Right ventricle myocardium superior (tissue), 1 donor: ENCODE data around the gene INPP4B. TPM values are rescaled to one million over a fixed set of nuclear protein-coding genes. Genes with fewer than 3 reads are reported as not detected.

ENCODE experiments used
- ATAC-seq: fragments of 200-7000 bp; cut with Tn5 transposase; one replicate; pipeline ENCODE4 v1.9.1; 2020; ENCODE audit warnings: mild to moderate bottlenecking; ENCODE audit not compliant: poor library complexity
- DNase-seq: peaks from one replicate; pipeline ENCODE4 v3.0.0-alpha.2; 2020
- intact Hi-C: fragments of 100-400 bp; cut with DNase I; formaldehyde crosslinking; loops from one replicate; pipeline ENCODE4 v1.11.2; 2022
- total RNA-seq: library from RNA; stranded (reverse); fragmentation: NEBNext Ultra II Directional; extraction: Animal tissue kit (Norgen Biotek cat#: 25700); gene quantifications from one replicate; pipeline ENCODE4 v1.2.1, GENCODE V29; 2021
- donor health status: DM: no; HTN: yes; CAD: no; lungs with severe emphysema.

Gene INPP4B
- total RNA-seq, 1 donor from 2014 or later, result 10.7 TPM

DNA sequence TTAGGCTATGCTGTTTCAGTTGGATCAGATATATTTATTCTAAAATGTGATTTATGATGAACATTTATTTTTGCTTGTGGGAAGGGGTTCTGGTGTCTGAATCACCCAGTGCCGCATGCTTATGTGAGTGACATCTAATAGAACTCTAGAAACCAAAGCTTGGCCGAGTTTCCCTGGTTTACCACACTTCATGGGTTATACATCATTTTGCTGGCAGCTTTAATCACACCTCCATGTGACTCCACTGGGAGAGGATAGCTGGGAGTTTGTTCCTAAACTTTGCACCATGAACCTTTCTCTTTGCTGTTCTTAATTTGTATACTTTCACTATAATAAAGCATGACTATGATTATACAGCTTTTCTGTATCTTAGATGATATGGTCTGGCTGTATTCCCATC, 382.9 kb downstream of the INPP4B start:
- DNase-seq, result no peak
- ATAC-seq, result no peak
- intact Hi-C loops, result no loop called here

DNA sequence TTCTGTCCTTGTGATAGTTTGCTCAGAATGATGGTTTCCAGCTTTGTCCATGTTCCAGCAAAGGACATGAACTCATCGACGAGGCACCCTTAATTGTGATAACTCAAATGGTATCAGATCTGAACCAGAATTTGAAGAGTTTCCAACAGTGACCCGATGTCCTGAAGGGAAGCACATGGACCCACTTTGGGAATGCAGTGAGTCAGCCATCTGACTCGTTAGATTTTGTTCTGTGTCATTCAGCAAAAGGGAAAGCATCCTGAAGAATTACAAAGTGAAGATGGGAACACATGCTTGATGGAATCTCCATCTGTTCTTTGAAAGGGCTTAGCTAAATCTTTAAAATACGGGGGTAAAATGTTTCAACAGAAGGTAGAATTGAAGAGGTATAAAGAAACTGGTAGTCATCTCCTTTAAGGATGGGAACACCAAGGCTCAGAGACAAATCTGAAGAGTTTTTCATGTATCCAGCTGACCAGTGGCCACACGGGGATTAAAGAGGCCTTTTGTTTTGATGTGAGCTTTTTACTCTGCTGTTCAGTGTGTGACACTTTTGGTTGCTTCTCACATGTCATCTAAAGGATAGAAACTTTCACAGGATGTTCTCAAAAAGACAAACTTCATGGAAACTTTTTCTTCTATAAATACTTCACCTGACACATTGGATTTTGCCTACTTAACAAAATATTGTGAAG, 393.8 kb downstream of the INPP4B start:
- ATAC-seq (no peak), DNase-seq (no peak)
- intact Hi-C loops, result no loop called here

DNA sequence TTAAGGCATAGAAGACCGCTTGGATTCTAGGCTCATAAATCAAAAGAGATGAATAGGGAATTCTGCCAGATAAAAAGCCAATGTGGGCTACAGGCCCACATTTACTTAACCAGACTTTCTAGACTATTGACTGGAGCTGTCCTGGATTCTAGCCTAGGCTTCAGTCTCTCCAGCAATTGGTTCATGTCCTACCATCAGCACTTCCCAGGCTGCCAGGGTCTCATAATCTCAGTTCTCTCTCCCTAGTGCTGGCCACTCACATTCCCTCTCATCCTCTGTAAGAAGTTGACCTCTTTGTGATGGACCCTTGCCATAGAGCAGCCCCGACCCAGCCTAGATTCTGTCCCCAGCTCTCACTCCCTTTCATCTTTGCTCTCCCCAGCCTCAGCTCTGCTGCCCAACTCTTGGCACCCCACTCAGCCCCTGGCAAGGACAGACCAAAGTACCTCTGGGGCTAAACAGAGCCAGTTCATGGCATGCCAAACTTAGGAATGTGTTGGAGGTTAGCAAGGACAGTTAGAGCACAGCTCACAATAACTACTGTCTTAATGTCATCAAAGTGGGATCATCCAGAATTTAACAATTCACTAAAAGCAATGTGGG, 396.2 kb downstream of the INPP4B start:
- no peak for DNase-seq
- intact Hi-C loops, result no loop called here
- peak; percentile 55 for ATAC-seq

GRCh38 chr4:142447009-142447408, 399.1 kb downstream of the INPP4B start:
- DNase-seq, result no peak
- no peak for ATAC-seq
- intact Hi-C loops, result no loop called here

DNA sequence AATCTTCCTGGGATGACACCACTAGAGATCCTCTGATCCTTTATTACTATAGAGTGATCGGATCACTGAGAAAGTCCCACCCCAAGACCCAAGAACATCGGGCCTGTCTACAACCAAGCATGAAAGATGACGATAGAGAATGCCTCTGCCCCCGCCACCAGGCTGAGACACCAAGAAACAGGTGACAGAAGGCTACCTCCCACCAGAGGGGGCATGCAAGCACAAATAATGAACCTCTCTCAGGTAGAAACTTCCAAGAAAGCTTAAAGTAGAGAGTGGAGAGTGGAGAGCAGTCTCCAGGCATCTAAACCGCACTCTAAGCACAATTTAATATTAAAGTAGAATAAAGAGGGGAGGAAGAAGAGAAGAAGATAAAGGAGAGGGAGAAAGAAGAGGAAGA, 402.6 kb downstream of the INPP4B start:
- DNase-seq (no peak), ATAC-seq (no peak)
- intact Hi-C loops, result no loop called here

GRCh38 chr4:142440093-142440492, 406.0 kb downstream of the INPP4B start:
- intact Hi-C loops, result no loop called here
- ATAC-seq, result no peak
- DNase-seq, result no peak

GRCh38 chr4:142435599-142436235, 410.4 kb downstream of the INPP4B start:
- no peak for ATAC-seq
- intact Hi-C loops, result no loop called here
- DNase-seq, result no peak

GRCh38 chr4:142434519-142435224, 411.4 kb downstream of the INPP4B start:
- DNase-seq, result no peak
- intact Hi-C loops, result no loop called here
- ATAC-seq, result no peak

GRCh38 chr4:142428715-142429114, 417.4 kb downstream of the INPP4B start:
- DNase-seq (no peak), ATAC-seq (no peak)
- intact Hi-C loops, result no loop called here

GRCh38 chr4:142427456-142427855, 418.6 kb downstream of the INPP4B start:
- ATAC-seq (no peak), DNase-seq (no peak)
- intact Hi-C loops, result no loop called here

- intact Hi-C loops, result no loop called here
- ATAC-seq, result no peak
- no peak for DNase-seq
Observed at GRCh38 chr4:142423861-142424260, 422.2 kb downstream of the INPP4B start.

GRCh38 chr4:142420311-142421095, 425.6 kb downstream of the INPP4B start:
- intact Hi-C loops, result no loop called here
- ATAC-seq, result no peak

DNA sequence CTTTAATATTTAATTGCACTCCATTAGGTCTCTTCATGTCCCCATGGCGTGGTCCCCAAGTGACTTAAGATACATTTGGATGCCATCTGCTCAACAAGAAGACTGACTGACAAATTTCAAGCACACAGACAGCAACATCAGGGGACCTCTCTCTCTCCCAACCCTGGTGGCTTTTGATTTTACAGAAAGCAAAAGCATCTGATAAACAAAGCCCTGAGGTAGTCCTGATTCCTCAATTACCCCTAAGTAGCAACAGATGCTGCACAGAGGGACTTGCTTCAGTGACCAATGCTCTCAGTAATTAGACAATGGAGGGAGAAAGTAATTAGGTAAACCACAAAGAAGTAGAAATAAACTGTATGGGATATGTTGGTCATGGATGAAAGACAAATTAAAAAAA, 426.4 kb downstream of the INPP4B start:
- no peak for DNase-seq
- intact Hi-C loops, result no loop called here
- no peak for ATAC-seq

More at GRCh38 chr4:142420311-142421095, 425.6 kb downstream of the INPP4B start:
- DNase-seq, result no peak

GRCh38 chr4:142418697-142419096, 427.4 kb downstream of the INPP4B start:
- DNase-seq, result no peak
- intact Hi-C loops, result no loop called here

GRCh38 chr4:142416711-142417275, 429.3 kb downstream of the INPP4B start:
- intact Hi-C loops, result no loop called here
- ATAC-seq (peak; percentile 10), DNase-seq (no peak)

More at GRCh38 chr4:142418697-142419096, 427.4 kb downstream of the INPP4B start:
- ATAC-seq, result peak; percentile 68

GRCh38 chr4:142416121-142416520, 430.0 kb downstream of the INPP4B start:
- intact Hi-C loops, result no loop called here
- DNase-seq, result no peak
- no peak for ATAC-seq

GRCh38 chr4:142414366-142414990, 431.6 kb downstream of the INPP4B start:
- ATAC-seq (no peak), DNase-seq (no peak)
- intact Hi-C loops, result no loop called here

- ATAC-seq (no peak), DNase-seq (no peak)
- intact Hi-C loops, result no loop called here
Observed at GRCh38 chr4:142413485-142413884, 432.6 kb downstream of the INPP4B start.
